Measurements from ENCODE around the gene DCC. TPM values are rescaled to one million over a fixed set of nuclear protein-coding genes. Genes with fewer than 3 reads are reported as not detected.

The DCC gene
- polyA plus RNA-seq, 1 experiment = 0.15 TPM

GRCh38 chr18:52475325-52475724 is 135.3 kb downstream of the DCC start:
- Histone ChIP-seq H3K36me3 (ENCODE audit: control insufficient read depth, insufficient read depth, low read length) (no peaks in the 10 kb centered on the region), H3K4me3 (ENCODE audit: low read depth, low read length) (no peak overlapping the region), H3K27me3 (ENCODE audit: control insufficient read depth, insufficient read depth, low read length) (no peaks in the 10 kb centered on the region)
- ChIA-PET POLR2A (no interaction called here), CTCF (interaction anchor here (0.6 kb wide), 1 partner anchor 561 kb away, joined by 3 read pairs; no protein-coding TSS in a partner anchor)
- TF ChIP-seq CTCF (IDR thresholded peaks at IDR 0.05; ENCODE audit: insufficient read depth, low read depth, low read length) = no peak
- no peak for DNase-seq (ENCODE audit: low read depth)

GRCh38 chr18:52481116-52481515 is 141.1 kb downstream of the DCC start:
- TF ChIP-seq CTCF (IDR thresholded peaks at IDR 0.05; ENCODE audit: insufficient read depth, low read depth, low read length) = no peak
- Histone ChIP-seq H3K4me3 (ENCODE audit: low read depth, low read length) (no peak overlapping the region), H3K36me3 (ENCODE audit: control insufficient read depth, insufficient read depth, low read length) (no peaks in the 10 kb centered on the region), H3K27me3 (ENCODE audit: control insufficient read depth, insufficient read depth, low read length) (no peaks in the 10 kb centered on the region)
- CTCF ChIA-PET = no interaction called here
- POLR2A ChIA-PET = no interaction called here
- no peak for DNase-seq (ENCODE audit: low read depth)

- Histone ChIP-seq H3K4me3 (ENCODE audit: low read depth, low read length) (no peak overlapping the region), H3K36me3 (ENCODE audit: control insufficient read depth, insufficient read depth, low read length) (no peaks in the 10 kb centered on the region), H3K27me3 (ENCODE audit: control insufficient read depth, insufficient read depth, low read length) (no peaks in the 10 kb centered on the region)
- no peak for DNase-seq (ENCODE audit: low read depth)
- ChIA-PET CTCF (no interaction called here), POLR2A (no interaction called here)
- no peak for TF ChIP-seq CTCF (IDR thresholded peaks at IDR 0.05; ENCODE audit: insufficient read depth, low read depth, low read length)
These were observed 145.0 kb downstream of the DCC start for GRCh38 chr18:52484977-52485376.

GRCh38 chr18:52486052-52486451 is 146.1 kb downstream of the DCC start:
- no peak overlapping the region for H3K4me3 ChIP-seq (ENCODE audit: low read depth, low read length)
- H3K27me3 ChIP-seq (ENCODE audit: control insufficient read depth, insufficient read depth, low read length) = no peaks in the 10 kb centered on the region
- no peak for DNase-seq (ENCODE audit: low read depth)
- ChIA-PET CTCF (interaction anchor here (0.6 kb wide), 1 partner anchor 621 kb away, joined by 3 read pairs; no protein-coding TSS in a partner anchor), POLR2A (no interaction called here)
- TF ChIP-seq CTCF (IDR thresholded peaks at IDR 0.05; ENCODE audit: insufficient read depth, low read depth, low read length) = no peak
- H3K36me3 ChIP-seq (ENCODE audit: control insufficient read depth, insufficient read depth, low read length) = no peaks in the 10 kb centered on the region

DNA sequence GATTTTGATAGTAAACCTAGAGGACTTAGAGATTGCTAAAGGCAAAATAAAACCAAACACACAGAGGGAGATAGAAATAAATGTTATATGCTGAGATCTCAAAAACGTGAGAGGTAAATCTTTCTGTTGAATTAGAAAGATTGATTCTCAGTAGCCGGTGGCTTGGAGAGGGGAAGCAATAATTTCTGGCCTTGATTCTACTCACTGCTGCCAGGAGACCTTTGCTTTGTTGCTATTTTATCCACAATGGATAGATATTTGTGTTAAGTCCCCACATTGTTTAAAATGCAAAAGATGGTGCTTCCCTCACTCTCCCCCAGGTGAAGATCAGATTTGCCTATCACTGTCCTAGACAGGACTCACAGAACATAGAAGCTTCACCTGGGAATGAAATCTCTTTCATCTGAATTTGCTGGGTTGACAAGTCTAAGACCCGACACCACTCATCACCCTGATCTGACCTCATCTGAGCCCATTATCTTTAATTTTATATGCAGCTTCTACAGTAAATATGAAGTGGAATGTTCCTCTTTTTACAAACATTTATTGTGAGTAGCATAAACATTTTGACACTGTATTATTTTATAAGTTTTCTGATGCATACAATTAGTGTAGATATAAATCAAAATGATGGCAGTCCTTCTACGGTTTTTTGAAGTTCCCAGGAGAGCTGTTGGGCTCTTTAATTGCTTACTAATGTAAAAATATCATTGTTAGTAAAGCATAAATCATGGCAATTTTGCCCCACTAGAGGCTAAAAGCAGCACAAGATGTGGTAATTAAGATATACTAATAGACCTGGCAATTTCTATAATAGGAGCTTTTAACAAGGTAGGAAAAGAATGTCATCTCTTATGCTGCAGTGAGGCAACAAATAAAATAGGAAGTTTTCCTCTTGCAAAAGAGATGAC is 149.7 kb downstream of the DCC start:
- DNase-seq (ENCODE audit: low read depth) = no peak
- Histone ChIP-seq H3K36me3 (ENCODE audit: control insufficient read depth, insufficient read depth, low read length) (no peaks in the 10 kb centered on the region), H3K27me3 (ENCODE audit: control insufficient read depth, insufficient read depth, low read length) (no peaks in the 10 kb centered on the region), H3K4me3 (ENCODE audit: low read depth, low read length) (no peak overlapping the region)
- CTCF ChIA-PET = no interaction called here
- TF ChIP-seq CTCF (IDR thresholded peaks at IDR 0.05; ENCODE audit: insufficient read depth, low read depth, low read length) = no peak
- POLR2A ChIA-PET = no interaction called here
